DOHH2 (cell line): ENCODE data around the gene GPC5.

Experiments
- EZH2phosphoT487 ChIP-seq: fragments of 200-600 bp; sonication (generic); IDR thresholded peaks from 2 replicates; pipeline ENCODE4 v1.6.1; 2017; ENCODE audit warnings: borderline replicate concordance, mild to moderate bottlenecking, antibody characterized with exemption, low read length, moderate library complexity, mixed read lengths
- TF ChIP-seq, protein P1 (sequence below): fragments of 200-600 bp; sonication (generic); IDR thresholded peaks from one replicate; pipeline ENCODE4 v1.5.1; 2014; ENCODE audit warnings: antibody characterized with exemption, mild to moderate bottlenecking, low read depth, low read length; ENCODE audit not compliant: poor library complexity, severe bottlenecking

GRCh38 chr13:92044351-92044750 lies 645.9 kb downstream of the GPC5 start:
- no peak for TF ChIP-seq EZH2phosphoT487
- TF ChIP-seq, protein P1, sequence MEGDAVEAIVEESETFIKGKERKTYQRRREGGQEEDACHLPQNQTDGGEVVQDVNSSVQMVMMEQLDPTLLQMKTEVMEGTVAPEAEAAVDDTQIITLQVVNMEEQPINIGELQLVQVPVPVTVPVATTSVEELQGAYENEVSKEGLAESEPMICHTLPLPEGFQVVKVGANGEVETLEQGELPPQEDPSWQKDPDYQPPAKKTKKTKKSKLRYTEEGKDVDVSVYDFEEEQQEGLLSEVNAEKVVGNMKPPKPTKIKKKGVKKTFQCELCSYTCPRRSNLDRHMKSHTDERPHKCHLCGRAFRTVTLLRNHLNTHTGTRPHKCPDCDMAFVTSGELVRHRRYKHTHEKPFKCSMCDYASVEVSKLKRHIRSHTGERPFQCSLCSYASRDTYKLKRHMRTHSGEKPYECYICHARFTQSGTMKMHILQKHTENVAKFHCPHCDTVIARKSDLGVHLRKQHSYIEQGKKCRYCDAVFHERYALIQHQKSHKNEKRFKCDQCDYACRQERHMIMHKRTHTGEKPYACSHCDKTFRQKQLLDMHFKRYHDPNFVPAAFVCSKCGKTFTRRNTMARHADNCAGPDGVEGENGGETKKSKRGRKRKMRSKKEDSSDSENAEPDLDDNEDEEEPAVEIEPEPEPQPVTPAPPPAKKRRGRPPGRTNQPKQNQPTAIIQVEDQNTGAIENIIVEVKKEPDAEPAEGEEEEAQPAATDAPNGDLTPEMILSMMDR: no peak
